Muscle layer of duodenum (tissue), 2 donors: ENCODE data around the gene SAMD4A.

Source experiments
- H3K27ac ChIP-seq: one replicate; pipeline ENCODE4 v1.7.0; 2013; ENCODE audit warnings: mild to moderate bottlenecking, low read length
- H3K27me3 ChIP-seq: one replicate; pipeline ENCODE4 v1.7.0; 2013; ENCODE audit warnings: low read depth, mild to moderate bottlenecking, control low read depth, low read length
- H3K36me3 ChIP-seq, 2 donors: one replicate each; pipeline ENCODE4 v1.7.0; 2013; ENCODE audit warnings: low read length in 2 of 2, control low read depth in 1 of 2, mild to moderate bottlenecking in 1 of 2; ENCODE audit not compliant: insufficient read depth in 2 of 2, control insufficient read depth in 1 of 2
- H3K4me1 ChIP-seq, 2 donors: one replicate each; pipeline ENCODE4 v1.7.0; 2013; ENCODE audit warnings: low read length in 2 of 2, mild to moderate bottlenecking in 2 of 2, control low read depth in 1 of 2, moderate library complexity in 1 of 2; ENCODE audit not compliant: insufficient read depth in 2 of 2, control insufficient read depth in 1 of 2
- H3K4me3 ChIP-seq, 2 donors: one replicate each; pipeline ENCODE4 v1.7.0; 2013; ENCODE audit warnings: low read length in 2 of 2, low read depth in 1 of 2, mild to moderate bottlenecking in 1 of 2
- H3K9me3 ChIP-seq, 2 donors: one replicate each; pipeline ENCODE4 v1.7.0; 2013; ENCODE audit warnings: low read length in 2 of 2, control low read depth in 1 of 2, mild to moderate bottlenecking in 1 of 2; ENCODE audit not compliant: control insufficient read depth in 1 of 2
- donor health status: healthy.

Gene SAMD4A

GRCh38 chr14:54724123-54724522 lies 157.2 kb downstream of the SAMD4A start:
- H3K4me3 ChIP-seq: no peak overlapping the region
- peaks cover 0 to 9% of the 10 kb centered on the region in 2 donors for H3K4me1 ChIP-seq
- no peak overlapping the region for H3K27ac ChIP-seq
- no peaks in the 10 kb centered on the region for H3K36me3 ChIP-seq
- H3K27me3 ChIP-seq: no peaks in the 10 kb centered on the region
- no peaks in the 10 kb centered on the region for H3K9me3 ChIP-seq

DNA sequence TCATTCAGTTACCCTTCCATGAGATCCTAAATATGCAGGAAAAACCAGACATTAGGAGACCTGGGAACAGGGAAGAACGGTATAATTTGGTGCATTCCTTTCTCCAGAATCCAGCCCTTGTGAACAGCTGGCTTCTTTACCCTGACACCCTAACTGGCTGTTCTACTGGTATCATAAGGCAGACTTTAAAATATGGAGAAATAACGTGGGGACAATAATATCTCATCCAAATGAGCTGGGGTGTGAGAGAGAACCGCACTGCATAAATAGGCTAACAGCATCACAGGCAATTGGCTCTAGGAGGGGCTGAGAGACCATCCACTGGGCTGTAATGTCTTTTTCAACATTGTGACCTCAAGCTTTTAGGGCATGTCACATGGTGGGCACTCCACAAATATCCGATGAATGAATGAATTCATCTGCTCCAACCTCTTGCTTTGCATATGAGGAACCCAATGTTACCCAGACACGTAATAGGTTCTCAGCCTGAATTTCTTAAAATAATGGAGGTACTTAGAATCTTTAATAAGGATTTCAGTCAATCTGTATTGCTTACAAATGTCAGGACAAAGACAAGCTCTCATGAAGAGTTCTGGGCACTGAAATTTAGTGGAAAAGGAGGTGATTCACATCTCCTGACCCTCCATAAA lies 157.9 kb downstream of the SAMD4A start:
- no peaks in the 10 kb centered on the region for H3K36me3 ChIP-seq
- no peaks in the 10 kb centered on the region for H3K27me3 ChIP-seq
- H3K9me3 ChIP-seq: no peaks in the 10 kb centered on the region
- H3K27ac ChIP-seq: no peak overlapping the region
- H3K4me1 ChIP-seq: peaks cover 0 to 9% of the 10 kb centered on the region in 2 donors
- H3K4me3 ChIP-seq: no peak overlapping the region

GRCh38 chr14:54725998-54726397 lies 159.1 kb downstream of the SAMD4A start:
- Histone ChIP-seq H3K27me3 (no peaks in the 10 kb centered on the region), H3K9me3 (no peaks in the 10 kb centered on the region), H3K4me1 (peaks cover 0 to 16% of the 10 kb centered on the region in 2 donors), H3K4me3 (no peak overlapping the region), H3K27ac (no peak overlapping the region), H3K36me3 (no peaks in the 10 kb centered on the region)

DNA sequence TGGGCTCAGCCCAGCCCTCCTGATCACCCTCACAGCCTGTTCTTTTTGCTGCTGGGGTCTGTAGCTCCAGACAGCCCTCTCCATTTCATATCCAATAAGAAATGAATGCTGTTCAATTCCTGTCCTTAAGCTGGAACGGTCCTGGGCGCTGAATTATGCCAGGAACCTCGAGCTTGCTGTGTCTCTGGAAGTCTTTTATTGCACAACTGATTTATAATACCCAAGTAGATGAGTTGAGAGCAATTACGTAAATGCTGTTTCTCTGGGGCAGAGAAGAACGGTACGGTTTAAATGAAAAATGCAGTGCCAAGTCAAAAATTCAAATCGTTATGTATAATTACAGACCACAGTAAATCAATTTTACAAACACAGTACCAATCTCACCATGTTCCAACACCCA lies 161.0 kb downstream of the SAMD4A start:
- Histone ChIP-seq H3K9me3 (no peaks in the 10 kb centered on the region), H3K4me3 (no peak overlapping the region), H3K4me1 (peaks cover 0 to 18% of the 10 kb centered on the region in 2 donors), H3K27me3 (no peaks in the 10 kb centered on the region), H3K27ac (no peak overlapping the region), H3K36me3 (no peaks in the 10 kb centered on the region)

GRCh38 chr14:54728700-54729527 lies 162.0 kb downstream of the SAMD4A start:
- H3K4me1 ChIP-seq: peaks cover 0 to 18% of the 10 kb centered on the region in 2 donors
- no peak overlapping the region for H3K4me3 ChIP-seq
- H3K27me3 ChIP-seq: no peaks in the 10 kb centered on the region
- H3K36me3 ChIP-seq: no peaks in the 10 kb centered on the region
- peak overlapping the region; percentile 47 for H3K27ac ChIP-seq
- H3K9me3 ChIP-seq: no peaks in the 10 kb centered on the region

DNA sequence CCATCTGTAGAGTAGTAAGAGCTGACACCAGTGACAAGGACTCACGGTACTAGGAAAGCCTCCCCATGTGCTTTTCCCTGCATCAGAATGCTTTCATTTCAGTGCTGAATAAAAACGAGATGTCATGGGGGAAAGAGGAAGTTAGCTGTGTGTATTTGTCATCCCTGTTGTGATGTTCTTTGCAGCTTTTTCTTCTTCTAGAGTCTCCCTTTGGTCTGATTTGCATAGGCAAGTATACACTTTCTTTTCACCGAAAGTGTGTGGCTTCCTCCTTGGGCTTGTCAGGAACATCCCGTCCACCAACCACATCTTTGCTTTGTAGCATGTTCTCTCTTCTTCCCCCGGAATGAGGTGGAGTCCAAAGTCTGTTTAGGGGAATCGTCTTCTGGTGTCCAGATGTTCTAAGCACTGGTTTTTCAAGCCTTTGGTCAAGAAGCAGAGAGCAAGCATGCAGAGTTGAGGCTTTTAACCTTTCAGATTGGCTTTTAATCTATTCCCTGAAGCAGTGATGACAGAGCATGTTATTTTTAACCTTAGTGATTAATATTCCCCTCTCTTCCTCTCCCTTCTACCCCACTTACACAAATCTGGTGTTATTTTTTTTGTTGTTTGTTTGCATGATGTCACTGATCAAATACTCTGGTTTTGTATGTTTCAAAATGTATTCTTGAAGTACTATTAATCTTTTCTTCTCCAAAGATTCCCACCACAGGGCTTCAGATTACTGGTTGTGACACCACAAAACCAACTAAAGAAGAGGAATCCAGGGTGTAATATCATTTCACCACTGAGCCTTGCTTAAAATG lies 163.4 kb downstream of the SAMD4A start:
- H3K9me3 ChIP-seq: no peaks in the 10 kb centered on the region
- H3K27me3 ChIP-seq: no peaks in the 10 kb centered on the region
- peak overlapping the region in 1 of 2 donors; percentile 12 for H3K4me3 ChIP-seq
- peak overlapping the region; percentile 47 for H3K27ac ChIP-seq
- peaks cover 0 to 20% of the 10 kb centered on the region in 2 donors for H3K4me1 ChIP-seq
- no peaks in the 10 kb centered on the region for H3K36me3 ChIP-seq

DNA sequence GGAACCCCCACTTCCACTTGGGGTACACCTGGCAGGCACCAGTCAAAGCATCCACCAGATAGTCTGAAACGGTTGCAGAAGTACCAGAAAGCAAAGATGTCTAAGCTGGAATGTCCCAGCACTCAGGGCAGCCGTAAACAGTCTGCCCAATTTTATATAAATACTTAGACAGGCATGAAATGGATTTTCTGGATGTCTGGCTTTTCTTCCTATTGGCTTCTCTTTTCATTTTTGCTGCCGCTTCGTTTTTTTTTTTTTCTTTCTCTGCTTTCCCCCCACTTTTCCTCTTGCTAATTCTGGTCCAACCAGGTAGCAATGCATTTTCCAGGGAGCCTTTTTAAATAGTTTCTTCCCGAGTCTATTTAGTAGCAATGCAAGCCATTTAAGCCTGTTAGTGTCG lies 168.0 kb downstream of the SAMD4A start:
- H3K4me3 ChIP-seq: no peak overlapping the region
- no peaks in the 10 kb centered on the region for H3K27me3 ChIP-seq
- peaks cover 0 to 23% of the 10 kb centered on the region in 2 donors for H3K4me1 ChIP-seq
- no peak overlapping the region for H3K27ac ChIP-seq
- no peaks in the 10 kb centered on the region for H3K9me3 ChIP-seq
- H3K36me3 ChIP-seq: no peaks in the 10 kb centered on the region

DNA sequence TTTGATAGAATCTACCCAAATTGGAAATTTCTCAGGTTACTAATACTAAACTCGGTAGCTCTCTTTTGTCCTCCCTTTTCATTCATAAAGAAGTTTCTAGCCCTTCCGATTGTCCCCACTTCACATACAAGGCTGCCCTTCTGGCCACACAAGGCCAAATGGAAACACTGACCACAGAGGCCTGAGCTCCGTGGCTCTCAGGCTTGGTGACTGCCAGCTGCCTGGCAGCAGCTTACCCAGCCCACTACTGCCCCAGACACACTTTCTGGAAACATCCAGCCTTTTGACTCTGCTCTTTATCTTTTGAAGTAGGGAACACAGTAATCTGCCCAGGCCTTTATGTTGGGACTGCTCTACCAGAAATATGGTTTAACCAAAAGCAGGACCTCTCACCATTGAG lies 168.5 kb downstream of the SAMD4A start:
- no peak overlapping the region for H3K27ac ChIP-seq
- no peaks in the 10 kb centered on the region for H3K27me3 ChIP-seq
- no peaks in the 10 kb centered on the region for H3K36me3 ChIP-seq
- no peak overlapping the region for H3K4me3 ChIP-seq
- H3K4me1 ChIP-seq: peaks cover 0 to 22% of the 10 kb centered on the region in 2 donors
- no peaks in the 10 kb centered on the region for H3K9me3 ChIP-seq

DNA sequence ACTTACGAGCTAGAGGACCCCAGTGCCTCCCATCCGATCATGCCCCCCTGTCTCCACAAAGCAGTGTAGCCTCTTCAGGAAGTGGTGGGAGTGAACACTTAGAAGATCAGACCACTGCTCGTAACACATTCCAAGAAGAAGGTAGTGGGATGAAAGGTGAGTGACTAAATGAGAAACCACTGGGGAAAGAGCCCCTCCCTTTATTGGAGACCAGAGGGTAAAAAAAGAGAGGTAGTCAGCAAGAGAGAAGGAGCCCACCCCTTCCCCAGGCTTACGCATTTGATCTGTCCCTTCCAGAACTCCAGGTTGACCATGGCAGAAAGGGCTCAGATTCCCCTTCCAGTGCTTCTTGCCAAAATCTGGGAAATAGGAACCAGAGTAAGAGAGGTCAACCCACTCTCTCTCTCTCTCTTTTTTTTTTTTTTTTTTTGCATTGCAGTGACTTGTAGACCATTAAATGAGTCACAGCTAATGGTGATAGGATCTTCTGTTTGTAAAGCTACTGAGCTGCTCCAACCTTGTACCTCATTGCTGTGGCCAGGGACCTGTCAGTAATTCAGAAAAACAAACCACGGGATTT lies 170.3 kb downstream of the SAMD4A start:
- Histone ChIP-seq H3K4me1 (peaks cover 0 to 14% of the 10 kb centered on the region in 2 donors), H3K9me3 (no peaks in the 10 kb centered on the region), H3K36me3 (no peaks in the 10 kb centered on the region), H3K4me3 (no peak overlapping the region), H3K27me3 (no peaks in the 10 kb centered on the region), H3K27ac (no peak overlapping the region)

GRCh38 chr14:54738009-54738408 lies 171.1 kb downstream of the SAMD4A start:
- Histone ChIP-seq H3K36me3 (no peaks in the 10 kb centered on the region), H3K27ac (no peak overlapping the region), H3K27me3 (no peaks in the 10 kb centered on the region), H3K4me1 (peaks cover 0 to 14% of the 10 kb centered on the region in 2 donors), H3K4me3 (no peak overlapping the region), H3K9me3 (no peaks in the 10 kb centered on the region)

- Histone ChIP-seq H3K36me3 (no peaks in the 10 kb centered on the region), H3K9me3 (no peaks in the 10 kb centered on the region), H3K27me3 (no peaks in the 10 kb centered on the region), H3K4me1 (peaks cover 0 to 13% of the 10 kb centered on the region in 2 donors), H3K27ac (no peak overlapping the region), H3K4me3 (no peak overlapping the region)
Observed at GRCh38 chr14:54739514-54739913, 172.6 kb downstream of the SAMD4A start.
